GM23338 (cell line): ENCODE measurements around the gene C1orf216. TPM values are rescaled to one million over a fixed set of nuclear protein-coding genes. Genes with fewer than 3 reads are reported as not detected.
A peak's percentile ranks its signal among the peaks of the same experiment; 100 is the strongest.

ENCODE experiments used
- ATAC-seq: fragments of 200-7000 bp; cut with Tn5 transposase; 3 replicates; pipeline ENCODE4 v1.9.1; 2020
- DNase-seq: peaks from one replicate; pipeline ENCODE4 v3.0.0-alpha.2; 2015; ENCODE audit warnings: low spot score
- H2AFZ ChIP-seq: fragments of 200-600 bp; sonication (generic); 2 replicates; pipeline ENCODE4 v1.8.0; 2016; ENCODE audit warnings: antibody characterized with exemption, mild to moderate bottlenecking, moderate library complexity
- H3F3A ChIP-seq: fragments of 200-600 bp; sonication (generic); replicated peaks from 2 replicates; pipeline ENCODE4 v1.8.0; 2017; ENCODE audit warnings: antibody characterized with exemption, mixed run types, low read depth
- H3K27ac ChIP-seq: fragments of 200-600 bp; sonication (generic); 2 replicates; pipeline ENCODE4 v1.6.1; 2016; ENCODE audit warnings: low read depth
- H3K27me3 ChIP-seq: fragments of 200-600 bp; sonication (generic); 2 replicates; pipeline ENCODE4 v1.8.0; 2016; ENCODE audit warnings: mild to moderate bottlenecking, mixed run types, moderate library complexity; ENCODE audit not compliant: insufficient read depth
- H3K36me3 ChIP-seq: fragments of 200-600 bp; sonication (generic); 2 replicates; pipeline ENCODE4 v1.8.0; 2016; ENCODE audit warnings: mild to moderate bottlenecking; ENCODE audit not compliant: insufficient read depth
- H3K4me1 ChIP-seq: fragments of 200-600 bp; sonication (generic); 2 replicates; pipeline ENCODE4 v1.8.0; 2016; ENCODE audit warnings: mild to moderate bottlenecking, moderate library complexity; ENCODE audit not compliant: insufficient read depth
- H3K4me2 ChIP-seq: fragments of 200-600 bp; sonication (generic); 2 replicates; pipeline ENCODE4 v1.7.1; 2017; ENCODE audit warnings: mixed run types
- H3K4me3 ChIP-seq: fragments of 200-600 bp; sonication (generic); 2 replicates; pipeline ENCODE4 v1.6.1; 2016; ENCODE audit warnings: mixed run types
- H3K79me2 ChIP-seq: fragments of 200-600 bp; sonication (generic); replicated peaks from 2 replicates; pipeline ENCODE4 v1.8.0; 2017; ENCODE audit warnings: mild to moderate bottlenecking; ENCODE audit not compliant: insufficient read depth
- H3K9me2 ChIP-seq: fragments of 200-600 bp; sonication (generic); 2 replicates; pipeline ENCODE4 v1.8.0; 2017; ENCODE audit not compliant: insufficient read depth
- H4K20me1 ChIP-seq: fragments of 200-600 bp; sonication (generic); replicated peaks from 2 replicates; pipeline ENCODE4 v1.8.0; 2017; ENCODE audit warnings: mild to moderate bottlenecking; ENCODE audit not compliant: insufficient read depth
- H3K27ac Mint-ChIP-seq: 2 replicates; pipeline ENCODE4 v1.8.0; 2020; ENCODE audit warnings: inconsistent platforms, mild to moderate bottlenecking, moderate library complexity, mixed read lengths
- H3K27me3 Mint-ChIP-seq: 3 replicates; pipeline ENCODE4 v1.8.0; 2022; ENCODE audit warnings: low read depth, mild to moderate bottlenecking, moderate library complexity, mixed read lengths, inconsistent platforms; ENCODE audit not compliant: insufficient read depth, poor library complexity
- H3K36me3 Mint-ChIP-seq: 3 replicates; pipeline ENCODE4 v1.8.0; 2021; ENCODE audit warnings: low read depth, mild to moderate bottlenecking, inconsistent platforms, moderate library complexity, mixed read lengths
- H3K4me1 Mint-ChIP-seq: 3 replicates; pipeline ENCODE4 v1.8.0; 2020; ENCODE audit warnings: mild to moderate bottlenecking, inconsistent platforms, mixed read lengths
- H3K4me3 Mint-ChIP-seq: 3 replicates; pipeline ENCODE4 v1.8.0; 2021; ENCODE audit warnings: moderate library complexity, mild to moderate bottlenecking, inconsistent platforms, mixed read lengths
- H3K9me3 Mint-ChIP-seq: 3 replicates; pipeline ENCODE4 v1.8.0; 2020; ENCODE audit warnings: moderate library complexity, mild to moderate bottlenecking, inconsistent platforms, mixed read lengths
- CREB1 ChIP-seq: fragments of 250-450 bp; sonication (Bioruptor Pico); IDR thresholded peaks from 2 replicates; pipeline ENCODE4 v1.5.0; 2020; ENCODE audit warnings: low read depth, mild to moderate bottlenecking, moderate library complexity
- CTCF ChIP-seq, 2 experiments: fragments of 200-600 bp in 1 of 2; sonication (generic) in 1 of 2; conservative IDR thresholded peaks; 2 replicates each; pipeline versions ENCODE4 v1.5.1 to v1.6.1; 2016 to 2017; ENCODE audit warnings: antibody characterized with exemption in 2 of 2, low read depth in 2 of 2, mild to moderate bottlenecking in 2 of 2, moderate library complexity in 1 of 2
- ETS1 ChIP-seq: IDR thresholded peaks from 2 replicates; pipeline ENCODE4 v1.6.1; 2016; ENCODE audit warnings: antibody characterized with exemption
- EZH2 ChIP-seq: fragments of 200-600 bp; sonication (generic); IDR thresholded peaks from one replicate; pipeline ENCODE4 v1.8.0; 2017; ENCODE audit warnings: antibody characterized with exemption, mild to moderate bottlenecking, low read depth; ENCODE audit not compliant: unreplicated experiment
- EZH2phosphoT487 ChIP-seq: fragments of 200-600 bp; sonication (generic); IDR thresholded peaks from one replicate; pipeline ENCODE4 v1.8.1; 2018; ENCODE audit warnings: antibody characterized with exemption; ENCODE audit not compliant: unreplicated experiment
- JUNB ChIP-seq: IDR thresholded peaks from one replicate; pipeline ENCODE4 v1.6.1; 2016; ENCODE audit warnings: antibody characterized with exemption; ENCODE audit not compliant: unreplicated experiment
- NANOG ChIP-seq: IDR thresholded peaks from 2 replicates; pipeline ENCODE4 v1.6.1; 2016; ENCODE audit warnings: antibody characterized with exemption, borderline replicate concordance
- POLR2AphosphoS5 ChIP-seq: IDR thresholded peaks from 2 replicates; pipeline ENCODE4 v1.6.1; 2016; ENCODE audit warnings: antibody characterized with exemption, low read depth
- REST ChIP-seq: IDR thresholded peaks from one replicate; pipeline ENCODE4 v1.6.1; 2018; ENCODE audit warnings: antibody characterized with exemption; ENCODE audit not compliant: unreplicated experiment
- ZNF114 ChIP-seq: fragments of 250-450 bp; sonication (Bioruptor Pico); IDR thresholded peaks from 2 replicates; pipeline ENCODE4 v1.5.0; 2020; ENCODE audit warnings: mild to moderate bottlenecking, moderate library complexity
- ZNF331 ChIP-seq: fragments of 250-450 bp; sonication (Bioruptor Pico); IDR thresholded peaks from 2 replicates; pipeline ENCODE4 v1.5.0; 2020; ENCODE audit warnings: low read depth, mild to moderate bottlenecking, moderate library complexity
- polyA plus RNA-seq: library from polyadenylated mRNA; unstranded; fragments of >200 nt; fragmentation: Nextera tagmentation; extraction: Ambion mirVana; gene quantifications from 2 replicates; pipeline ENCODE4 v1.2.1, GENCODE V29; 2016
- total RNA-seq: library from RNA; depleted of rRNA; stranded (reverse); fragments of >200 nt; shearing (Covaris generic); gene quantifications from 2 replicates; pipeline ENCODE4 v1.2.3, GENCODE V29; 2014

The C1orf216 gene
- total and polyA plus RNA-seq, 2 experiments from 2014 or later: 4.7 to 21.5 TPM

- Histone ChIP-seq H3K4me1 (no peaks in the 10 kb centered on the region), H2AFZ (peak overlapping the region; percentile 38; the same call in 1 of the 2 replicates), H3K4me2 (no peak overlapping the region), H3K27me3 (no peaks in the 10 kb centered on the region; the same call in 1 of the 2 replicates), H3F3A (no peaks in the 10 kb centered on the region), H4K20me1 (no peaks in the 10 kb centered on the region), H3K27ac (no peak overlapping the region), H3K79me2 (no peaks in the 10 kb centered on the region), H3K4me3 (no peak overlapping the region), H3K36me3 (no peaks in the 10 kb centered on the region), H3K9me2 (no peaks in the 10 kb centered on the region)
- H3K4me3 Mint-ChIP-seq: no peak overlapping the region
- H3K9me3 Mint-ChIP-seq: no peaks in the 10 kb centered on the region
- no peaks in the 10 kb centered on the region for H3K36me3 Mint-ChIP-seq
- peaks cover 4% of the 10 kb centered on the region for H3K27me3 Mint-ChIP-seq
- DNase-seq (no peak), ATAC-seq (no peak)
- no peak for TF ChIP-seq REST
- TF ChIP-seq EZH2: no peak
- no peak for TF ChIP-seq CTCF (conservative IDR thresholded peaks at IDR 0.05; ENCODE audit: low read depth in 2 of 2)
- TF ChIP-seq EZH2phosphoT487: no peak
- no peak for TF ChIP-seq ETS1
- TF ChIP-seq POLR2AphosphoS5: no peak
- TF ChIP-seq NANOG: no peak
- no peak for TF ChIP-seq ZNF114 (CRISPR knock-in tag)
- no peak for TF ChIP-seq JUNB
- no peak overlapping the region for H3K27ac Mint-ChIP-seq
- peaks cover 4% of the 10 kb centered on the region; the same call in 2 of the 3 replicates for H3K4me1 Mint-ChIP-seq
Measured at GRCh38 chr1:35683012-35683411, 35.7 kb downstream of the C1orf216 start.

- DNase-seq: no peak
- TF ChIP-seq EZH2: no peak
- TF ChIP-seq CTCF (conservative IDR thresholded peaks at IDR 0.05; ENCODE audit: low read depth in 2 of 2): no peak
- no peak for TF ChIP-seq CREB1 (CRISPR knock-in tag)
- TF ChIP-seq REST: no peak
- TF ChIP-seq ETS1: no peak
- TF ChIP-seq ZNF331 (CRISPR knock-in tag): no peak
Measured at GRCh38 chr1:35680271-35680670, 38.4 kb downstream of the C1orf216 start.

More at GRCh38 chr1:35680271-35680670, 38.4 kb downstream of the C1orf216 start:
- no peak overlapping the region for H3K27ac ChIP-seq
- no peaks in the 10 kb centered on the region for H3K36me3 Mint-ChIP-seq
- H3F3A ChIP-seq: no peaks in the 10 kb centered on the region
- H3K4me3 ChIP-seq: no peak overlapping the region
- H3K4me1 ChIP-seq: no peaks in the 10 kb centered on the region
- no peaks in the 10 kb centered on the region for H3K9me2 ChIP-seq
- no peaks in the 10 kb centered on the region for H3K36me3 ChIP-seq
- peaks cover 2% of the 10 kb centered on the region for H3K27me3 Mint-ChIP-seq
- H3K9me3 Mint-ChIP-seq: no peaks in the 10 kb centered on the region
- H3K4me3 Mint-ChIP-seq: no peak overlapping the region
- no peaks in the 10 kb centered on the region for H4K20me1 ChIP-seq
- peaks cover 4% of the 10 kb centered on the region; the same call in 2 of the 3 replicates for H3K4me1 Mint-ChIP-seq
- no peaks in the 10 kb centered on the region; the same call in 1 of the 2 replicates for H3K27me3 ChIP-seq
- H3K27ac Mint-ChIP-seq: no peak overlapping the region
- H3K4me2 ChIP-seq: no peak overlapping the region
- H3K79me2 ChIP-seq: no peaks in the 10 kb centered on the region
- ATAC-seq: no peak
- H2AFZ ChIP-seq: no peak overlapping the region
